Mesendoderm (in vitro differentiated cells): ENCODE measurements around the gene TBC1D24.
A peak's percentile ranks its signal among the peaks of the same experiment; 100 is the strongest.

Source experiments
- DNase-seq: peaks from one replicate; pipeline ENCODE4 v3.0.0; 2013
- H2AK5ac ChIP-seq: 2 replicates; pipeline ENCODE4 v1.6.1; 2013; ENCODE audit warnings: low read length, inconsistent platforms
- H2BK120ac ChIP-seq: 2 replicates; pipeline ENCODE4 v1.6.1; 2013; ENCODE audit warnings: low read depth, mild to moderate bottlenecking, low read length, moderate library complexity, mixed read lengths
- H2BK15ac ChIP-seq: replicated peaks from 2 replicates; pipeline ENCODE4 v1.6.1; 2013; ENCODE audit warnings: low read depth, mild to moderate bottlenecking, moderate library complexity
- H2BK5ac ChIP-seq: 2 replicates; pipeline ENCODE4 v1.6.1; 2013; ENCODE audit warnings: low read length, inconsistent platforms
- H3K18ac ChIP-seq: 2 replicates; pipeline ENCODE4 v1.6.1; 2013; ENCODE audit warnings: mild to moderate bottlenecking, low read length, mixed read lengths
- H3K23ac ChIP-seq: one replicate; pipeline ENCODE4 v1.6.1; 2013; ENCODE audit warnings: low read length
- H3K27ac ChIP-seq: 2 replicates; pipeline ENCODE4 v1.5.1; 2013; ENCODE audit warnings: low read depth, mild to moderate bottlenecking, inconsistent platforms, low read length, moderate library complexity
- H3K27me3 ChIP-seq: 2 replicates; pipeline ENCODE4 v1.6.1; 2013; ENCODE audit warnings: low read length, control low read depth, mild to moderate bottlenecking, inconsistent platforms; ENCODE audit not compliant: insufficient read depth, poor library complexity
- H3K36me3 ChIP-seq: 2 replicates; pipeline ENCODE4 v1.6.1; 2013; ENCODE audit warnings: low read length, inconsistent platforms; ENCODE audit not compliant: control insufficient read depth, insufficient read depth
- H3K4ac ChIP-seq: one replicate; pipeline ENCODE4 v1.6.1; 2013; ENCODE audit warnings: low read depth, mild to moderate bottlenecking, low read length, moderate library complexity
- H3K4me1 ChIP-seq: 2 replicates; pipeline ENCODE4 v1.6.1; 2013; ENCODE audit warnings: low read depth, low read length, inconsistent platforms; ENCODE audit not compliant: control insufficient read depth
- H3K4me2 ChIP-seq: 2 replicates; pipeline ENCODE4 v1.6.1; 2013; ENCODE audit warnings: low read length
- H3K4me3 ChIP-seq: 2 replicates; pipeline ENCODE4 v1.5.1; 2013; ENCODE audit warnings: mild to moderate bottlenecking, low read length
- H3K56ac ChIP-seq: one replicate; pipeline ENCODE4 v1.6.1; 2013; ENCODE audit warnings: low read length
- H3K79me1 ChIP-seq: 2 replicates; pipeline ENCODE4 v1.6.1; 2013; ENCODE audit warnings: low read length, inconsistent platforms
- H3K79me2 ChIP-seq: 2 replicates; pipeline ENCODE4 v1.6.1; 2013; ENCODE audit warnings: mild to moderate bottlenecking, low read length; ENCODE audit not compliant: control insufficient read depth, insufficient read depth
- H3K9ac ChIP-seq: 2 replicates; pipeline ENCODE4 v1.6.1; 2013; ENCODE audit warnings: low read length, inconsistent platforms
- H4K5ac ChIP-seq: one replicate; pipeline ENCODE4 v1.6.1; 2013; ENCODE audit warnings: low read length
- H4K8ac ChIP-seq: one replicate; pipeline ENCODE4 v1.6.1; 2013; ENCODE audit warnings: low read depth, mild to moderate bottlenecking, control low read depth, low read length, moderate library complexity
- WGBS: extraction: QIAGEN DNeasy Blood & Tissue Kit; methylation state at CpG from one replicate; pipeline ENCODE4 v1.1.7; 2013; ENCODE audit warnings: low lambda C conversion rate, missing lambda C conversion rate; ENCODE audit not compliant: insufficient coverage; ENCODE audit errors: extremely low coverage; 5-methylcytosine and 5-hydroxymethylcytosine counted together

The TBC1D24 gene

DNA sequence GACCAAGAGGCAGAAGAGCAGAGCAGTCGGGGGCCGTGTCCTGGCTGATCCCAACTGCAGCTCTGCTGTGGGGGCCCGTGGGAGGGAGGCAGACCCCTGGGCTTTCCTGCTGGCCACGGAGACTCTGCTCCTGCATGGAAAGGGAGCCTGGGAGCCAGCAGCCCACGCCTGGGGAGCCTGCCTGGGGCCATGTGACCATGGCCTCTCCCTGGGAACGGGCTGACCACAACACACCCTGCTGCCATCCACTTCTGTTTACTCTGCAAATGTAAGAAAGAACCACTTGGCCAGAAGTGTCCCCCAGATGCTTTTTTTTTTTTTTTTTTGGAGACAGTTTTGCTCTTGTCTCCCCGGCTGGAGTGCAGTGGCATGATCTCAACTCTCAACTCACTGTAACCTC, 17.0 kb upstream of the TBC1D24 start:
- no peak for DNase-seq
- H3K9ac ChIP-seq = no peak overlapping the region
- H2BK5ac ChIP-seq = no peak overlapping the region
- H3K56ac ChIP-seq = no peak overlapping the region
- H3K4ac ChIP-seq = no peak overlapping the region
- H3K4me2 ChIP-seq = no peak overlapping the region
- WGBS = no CpG with 5 or more reads among the region's 7 CpGs
- H4K8ac ChIP-seq = no peak overlapping the region
- H3K79me1 ChIP-seq = peaks cover 7% of the 10 kb centered on the region
- peaks cover 1% of the 10 kb centered on the region for H3K79me2 ChIP-seq
- no peak overlapping the region for H2BK15ac ChIP-seq
- H2AK5ac ChIP-seq = no peak overlapping the region
- peaks cover 23% of the 10 kb centered on the region for H3K36me3 ChIP-seq
- no peak overlapping the region for H3K27ac ChIP-seq
- no peak overlapping the region for H3K18ac ChIP-seq
- no peak overlapping the region for H2BK120ac ChIP-seq
- H3K4me1 ChIP-seq = peaks cover 5% of the 10 kb centered on the region
- no peak overlapping the region for H3K23ac ChIP-seq
- H3K27me3 ChIP-seq = no peaks in the 10 kb centered on the region
- no peak overlapping the region for H4K5ac ChIP-seq
- H3K4me3 ChIP-seq = no peak overlapping the region

- no peak overlapping the region for H2BK5ac ChIP-seq
- H3K36me3 ChIP-seq = peaks cover 14% of the 10 kb centered on the region
- WGBS = no CpG with 5 or more reads among the region's 18 CpGs
- H3K23ac ChIP-seq = no peak overlapping the region
- H3K56ac ChIP-seq = peak overlapping the region; percentile 83
- no peak overlapping the region for H2AK5ac ChIP-seq
- H3K27ac ChIP-seq = no peak overlapping the region
- H3K4me2 ChIP-seq = peak overlapping the region; percentile 8
- H3K4me1 ChIP-seq = peaks cover 5% of the 10 kb centered on the region
- no peaks in the 10 kb centered on the region for H3K27me3 ChIP-seq
- no peak overlapping the region for H2BK15ac ChIP-seq
- no peak for DNase-seq
- no peak overlapping the region for H3K18ac ChIP-seq
- no peak overlapping the region for H2BK120ac ChIP-seq
- H3K79me1 ChIP-seq = peaks cover 7% of the 10 kb centered on the region
- H3K4me3 ChIP-seq = no peak overlapping the region
- H3K4ac ChIP-seq = no peak overlapping the region
- H3K79me2 ChIP-seq = peaks cover 1% of the 10 kb centered on the region
- no peak overlapping the region for H4K5ac ChIP-seq
- H4K8ac ChIP-seq = no peak overlapping the region
- peak overlapping the region; percentile 65 for H3K9ac ChIP-seq
Measured at GRCh38 chr16:2458887-2459646, 15.9 kb upstream of the TBC1D24 start.

- Histone ChIP-seq H3K79me2 (peaks cover 1% of the 10 kb centered on the region), H3K4me2 (peak within 1 kb of the TSS; percentile 89), H4K5ac (no peak within 1 kb of the TSS), H2BK5ac (no peak within 1 kb of the TSS), H3K56ac (peak within 1 kb of the TSS; percentile 88), H2AK5ac (no peak within 1 kb of the TSS), H3K4me1 (peaks cover 5% of the 10 kb centered on the region), H2BK15ac (no peak within 1 kb of the TSS), H3K36me3 (peaks cover 11% of the 10 kb centered on the region), H3K27me3 (no peaks in the 10 kb centered on the region), H3K18ac (peak within 1 kb of the TSS; percentile 22), H3K9ac (peak within 1 kb of the TSS; percentile 84), H2BK120ac (no peak within 1 kb of the TSS), H3K27ac (peak within 1 kb of the TSS; percentile 74), H4K8ac (no peak within 1 kb of the TSS), H3K4ac (no peak within 1 kb of the TSS), H3K79me1 (peaks cover 7% of the 10 kb centered on the region), H3K4me3 (peak within 1 kb of the TSS; percentile 52), H3K23ac (no peak within 1 kb of the TSS)
- DNase-seq = peak; percentile 98
- WGBS = no CpG with 5 or more reads among the region's 66 CpGs
Measured at GRCh38 chr16:2459647-2460390, 15.1 kb upstream of the TBC1D24 start, which contains the start of gene TEDC2. Gene TEDC2, plus strand, starts transcription at chr16:2460109. Its CDS starts 36 bp downstream, at chr16:2460145.

DNA sequence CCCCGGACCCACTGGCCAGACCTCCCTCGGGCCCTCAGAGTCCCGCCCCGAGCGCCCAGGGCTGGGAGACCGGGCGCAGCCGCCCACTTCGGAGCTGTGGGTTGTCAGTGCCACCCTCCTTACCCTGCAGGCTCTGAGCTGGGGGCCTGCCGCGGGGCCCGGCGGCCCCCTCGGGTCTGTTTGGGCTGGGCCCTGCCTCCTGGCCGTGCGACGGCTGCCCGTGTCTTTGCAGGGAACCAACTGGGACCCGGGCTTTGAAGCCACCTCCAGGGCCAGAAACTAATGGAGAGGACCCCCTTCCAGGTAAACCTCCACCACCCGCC, 14.6 kb upstream of the TBC1D24 start:
- Histone ChIP-seq H3K4me1 (peaks cover 5% of the 10 kb centered on the region), H3K18ac (peak overlapping the region; percentile 22), H3K4me3 (peak overlapping the region; percentile 52), H2BK15ac (no peak overlapping the region), H4K8ac (no peak overlapping the region), H3K79me1 (peaks cover 7% of the 10 kb centered on the region), H3K79me2 (peaks cover 1% of the 10 kb centered on the region), H3K27me3 (no peaks in the 10 kb centered on the region), H3K9ac (peak overlapping the region; percentile 84), H3K36me3 (peaks cover 8% of the 10 kb centered on the region), H3K4me2 (peak overlapping the region; percentile 89), H4K5ac (no peak overlapping the region), H3K23ac (no peak overlapping the region), H2AK5ac (no peak overlapping the region), H3K56ac (peak overlapping the region; percentile 88), H3K27ac (peak overlapping the region; percentile 74), H2BK120ac (no peak overlapping the region), H3K4ac (no peak overlapping the region), H2BK5ac (no peak overlapping the region)
- DNase-seq = no peak
- no CpG with 5 or more reads among the region's 20 CpGs for WGBS

GRCh38 chr16:2460916-2461315, 14.0 kb upstream of the TBC1D24 start:
- Histone ChIP-seq H3K4me3 (no peak overlapping the region), H3K27ac (no peak overlapping the region), H3K79me1 (peaks cover 7% of the 10 kb centered on the region), H2AK5ac (no peak overlapping the region), H3K18ac (no peak overlapping the region), H2BK120ac (no peak overlapping the region), H3K36me3 (peaks cover 6% of the 10 kb centered on the region), H3K9ac (peak overlapping the region; percentile 84), H4K8ac (no peak overlapping the region), H2BK15ac (no peak overlapping the region), H3K56ac (peak overlapping the region; percentile 88), H2BK5ac (no peak overlapping the region), H3K79me2 (peaks cover 1% of the 10 kb centered on the region), H3K23ac (no peak overlapping the region), H3K4me1 (peaks cover 5% of the 10 kb centered on the region), H4K5ac (no peak overlapping the region), H3K4ac (no peak overlapping the region), H3K27me3 (no peaks in the 10 kb centered on the region), H3K4me2 (peak overlapping the region; percentile 89)
- no CpG with 5 or more reads among the region's 13 CpGs for WGBS
- no peak for DNase-seq
